GOT3 (cell line): ENCODE data around the gene TSC2.

Experiments used
- DNase-seq: peaks from one replicate; lab custom pipeline; 2025; ENCODE audit warnings: mixed read lengths; lab: John Stamatoyannopoulos, UW

TSC2 gene

GRCh38 chr16:2043667-2044451 is 3.9 kb upstream of the TSC2 start:
- no peak for DNase-seq

GRCh38 chr16:2044541-2044940 is 3.2 kb upstream of the TSC2 start:
- no peak for DNase-seq

- no peak for DNase-seq
Observed at GRCh38 chr16:2045965-2046892, 1.6 kb upstream of the TSC2 start.

GRCh38 chr16:2046893-2047329 is 874 bp upstream of the TSC2 start:
- DNase-seq = no peak

GRCh38 chr16:2048116-2048543 is 345 bp downstream of the TSC2 start:
- DNase-seq = no peak

GRCh38 chr16:2053211-2053610 is 5.4 kb downstream of the TSC2 start:
- no peak for DNase-seq

- DNase-seq = no peak
Observed at GRCh38 chr16:2053897-2054296, 6.1 kb downstream of the TSC2 start.

GRCh38 chr16:2054543-2055245 is 6.9 kb downstream of the TSC2 start:
- DNase-seq = no peak

- DNase-seq = no peak
Observed at GRCh38 chr16:2056077-2056476, 8.3 kb downstream of the TSC2 start.

GRCh38 chr16:2056681-2057407 is 9.1 kb downstream of the TSC2 start:
- DNase-seq = no peak

GRCh38 chr16:2057438-2057837 is 9.7 kb downstream of the TSC2 start:
- DNase-seq = no peak

- no peak for DNase-seq
Observed at GRCh38 chr16:2058420-2058819, 10.6 kb downstream of the TSC2 start.

GRCh38 chr16:2058872-2059271 is 11.1 kb downstream of the TSC2 start:
- no peak for DNase-seq

GRCh38 chr16:2060346-2060745 is 12.6 kb downstream of the TSC2 start:
- no peak for DNase-seq

GRCh38 chr16:2061023-2061422 is 13.2 kb downstream of the TSC2 start:
- no peak for DNase-seq

GRCh38 chr16:2061526-2061925 is 13.7 kb downstream of the TSC2 start:
- DNase-seq = no peak

- no peak for DNase-seq
Observed at GRCh38 chr16:2062801-2063200, 15.0 kb downstream of the TSC2 start.

GRCh38 chr16:2063861-2064260 is 16.1 kb downstream of the TSC2 start:
- DNase-seq = no peak

GRCh38 chr16:2064368-2064945 is 16.7 kb downstream of the TSC2 start:
- no peak for DNase-seq

GRCh38 chr16:2066139-2066538 is 18.4 kb downstream of the TSC2 start:
- no peak for DNase-seq
